ENCODE data around the gene GPS1. TPM values are rescaled to one million over a fixed set of nuclear protein-coding genes. Genes with fewer than 3 reads are reported as not detected.

Gene GPS1
- total and polyA plus RNA-seq, 9 of the 15 experiments (the other 6 are each of a cell fraction or from before 2014, with no cell fraction given) = 3.1 to 167 (median 69.9) TPM

GRCh38 chr17:82037092-82037888, 14.4 kb upstream of the GPS1 start, which contains the start of gene DCXR (continued):
- TF ChIP-seq RNF219 (CRISPR knock-in tag; IDR thresholded peaks at IDR 0.05) (no peak), PHB2 (IDR thresholded peaks at IDR 0.05; ENCODE audit: low read depth) (no peak), TARDBP (IDR thresholded peaks at IDR 0.05) (peak; percentile 79; the same call in 1 of the 2 replicates), CEBPZ (IDR thresholded peaks at IDR 0.05; ENCODE audit: borderline replicate concordance, low read depth, low read length) (no peak), TCFL5 (CRISPR knock-in tag; conservative IDR thresholded peaks at IDR 0.05) (no peak), ZBTB11 (CRISPR knock-in tag; IDR thresholded peaks at IDR 0.05) (peak in 1 of 3 experiments; percentile 82; a peak in 2 of 6 replicates), RBM14 (IDR thresholded peaks at IDR 0.05; ENCODE audit: borderline replicate concordance, insufficient read depth, low read depth, low read length) (no peak), RAD51 (IDR thresholded peaks at IDR 0.05; ENCODE audit: borderline replicate concordance, low read depth) (no peak), RFX7 (CRISPR knock-in tag; IDR thresholded peaks at IDR 0.05) (no peak), BRF2 (IDR thresholded peaks at IDR 0.05; ENCODE audit: borderline replicate concordance, insufficient read depth, insufficient read length) (no peak), ATF3 (IDR thresholded peaks at IDR 0.05) (no peak), ATF3 (CRISPR knock-in tag; conservative IDR thresholded peaks at IDR 0.05) (no peak)

All from K562 (cell line).